Endothelial cell of umbilical vein (primary cell): Measurements from ENCODE around the gene NR4A3. TPM values are rescaled to one million over a fixed set of nuclear protein-coding genes. Genes with fewer than 3 reads are reported as not detected.

Source experiments
- BruUV-seq: library from RNA; stranded (reverse); fragments of 400-500 nt; replicated peaks from 2 replicates; lab custom pipeline; 2021; lab: Mats Ljungman, UMichigan
- CTCF ChIA-PET: fragments of 300-600, 350-600 bp; sonication (Branson Sonifier 250); formaldehyde crosslinking; loops from one replicate; lab custom pipeline; 2021; ENCODE audit warnings: antibody characterized with exemption, inconsistent platforms; lab: Charles Lee
- POLR2A ChIA-PET: fragments of 300-600, 350-600 bp; sonication (Branson Sonifier 250); formaldehyde crosslinking; loops from one replicate; lab custom pipeline; 2021; ENCODE audit warnings: antibody characterized with exemption, inconsistent platforms; lab: Charles Lee
- DNase-seq: peaks from one replicate; pipeline ENCODE4 v3.0.0-alpha.2; 2011; ENCODE audit warnings: low read depth, low spot score
- FAIRE-seq: peaks from 2 replicates; lab custom pipeline; 2011; peaks lifted over from hg19 to GRCh38; lab: Jason Lieb, UNC
- H2AFZ ChIP-seq: 2 replicates; pipeline ENCODE4 v1.6.0; 2012; ENCODE audit warnings: low read depth, low read length, control low read depth, inconsistent platforms
- H3K27ac ChIP-seq: 2 replicates; pipeline ENCODE4 v1.5.1; 2011; ENCODE audit warnings: low read depth, mild to moderate bottlenecking, control low read depth, low read length, moderate library complexity; ENCODE audit not compliant: insufficient read depth
- H3K27me3 ChIP-seq, 2 experiments: 2 replicates each; pipeline versions ENCODE4 v1.6.0 to v1.6.1; 2011; ENCODE audit warnings: low read length in 2 of 2, mixed read lengths in 1 of 2; ENCODE audit not compliant: control insufficient read depth in 2 of 2, insufficient read depth in 2 of 2
- H3K36me3 ChIP-seq, 2 experiments: 2 replicates in 1 of 2; 3 replicates in 1 of 2; pipeline ENCODE4 v1.5.1; 2011; ENCODE audit warnings: low read length in 2 of 2, mild to moderate bottlenecking in 1 of 2, moderate library complexity in 1 of 2; ENCODE audit not compliant: control insufficient read depth in 2 of 2, insufficient read depth in 2 of 2; ENCODE audit errors: extremely low read depth in 1 of 2
- H3K4me1 ChIP-seq: 3 replicates; pipeline ENCODE4 v1.5.1; 2011; ENCODE audit warnings: mild to moderate bottlenecking, low read length; ENCODE audit not compliant: control insufficient read depth, insufficient read depth; ENCODE audit errors: extremely low read depth
- H3K4me2 ChIP-seq: 2 replicates; pipeline ENCODE4 v1.6.1; 2011; ENCODE audit warnings: low read length, control low read depth, mixed read lengths; ENCODE audit not compliant: insufficient read depth
- H3K4me3 ChIP-seq, 3 experiments: fragments of 200-600 bp in 1 of 3; sonication (generic), shearing (Covaris generic) in 1 of 3; replicated peaks in 1 of 3; 2 replicates each; pipeline ENCODE4 v1.5.1; 2011 to 2016; ENCODE audit warnings: control low read depth in 3 of 3, low read length in 3 of 3, mild to moderate bottlenecking in 2 of 3, inconsistent platforms in 1 of 3, low read depth in 1 of 3, moderate library complexity in 1 of 3; ENCODE audit not compliant: insufficient read depth in 1 of 3
- H3K79me2 ChIP-seq: 2 replicates; pipeline ENCODE4 v1.6.0; 2012; ENCODE audit warnings: low read length, inconsistent platforms; ENCODE audit not compliant: control insufficient read depth, insufficient read depth
- H3K9ac ChIP-seq: replicated peaks from 2 replicates; pipeline ENCODE3; 2011; ENCODE audit warnings: low read length, control low read depth; ENCODE audit not compliant: insufficient read depth; ENCODE audit errors: extremely low read depth
- H3K9me1 ChIP-seq: replicated peaks from 3 replicates; pipeline ENCODE4 v1.6.0; 2011; ENCODE audit warnings: mild to moderate bottlenecking, low read length; ENCODE audit not compliant: control insufficient read depth, insufficient read depth; ENCODE audit errors: extremely low read depth
- H3K9me3 ChIP-seq: replicated peaks from 2 replicates; pipeline ENCODE4 v1.5.1; 2012; ENCODE audit warnings: low read length, inconsistent platforms; ENCODE audit not compliant: control insufficient read depth, insufficient read depth
- H4K20me1 ChIP-seq: replicated peaks from 2 replicates; pipeline ENCODE3; 2011; ENCODE audit warnings: mild to moderate bottlenecking, low read length; ENCODE audit not compliant: control insufficient read depth, insufficient read depth; ENCODE audit errors: extremely low read depth
- CTCF ChIP-seq, 2 donors: IDR thresholded peaks; 1 replicate in 1 of 2; 2 replicates in 1 of 2; pipeline ENCODE4 v1.5.1; 2011; ENCODE audit warnings: low read length in 2 of 2, mild to moderate bottlenecking in 2 of 2, moderate library complexity in 2 of 2, control low read depth in 1 of 2, inconsistent platforms in 1 of 2, low read depth in 1 of 2; ENCODE audit not compliant: insufficient read depth in 1 of 2; ENCODE audit errors: extremely low read depth in 1 of 2
- FOS ChIP-seq: IDR thresholded peaks from 2 replicates; pipeline ENCODE4 v1.6.1; 2011; ENCODE audit warnings: mild to moderate bottlenecking, low read length, moderate library complexity, borderline replicate concordance; ENCODE audit not compliant: insufficient read depth
- GATA2 ChIP-seq: IDR thresholded peaks from 2 replicates; pipeline ENCODE4 v1.7.0; 2011; ENCODE audit warnings: low read depth, mild to moderate bottlenecking, moderate library complexity, mixed read lengths, low read length; ENCODE audit not compliant: insufficient read length, insufficient read depth
- JUN ChIP-seq: IDR thresholded peaks from 2 replicates; pipeline ENCODE4 v1.6.1; 2011; ENCODE audit warnings: borderline replicate concordance, low read depth; ENCODE audit not compliant: insufficient read length, insufficient read depth
- POLR2A ChIP-seq: IDR thresholded peaks from 2 replicates; pipeline ENCODE4 v1.6.1; 2012; ENCODE audit warnings: low read depth, mild to moderate bottlenecking, control low read depth, low read length
- POLR2AphosphoS5 ChIP-seq: IDR thresholded peaks from 2 replicates; pipeline ENCODE4 v1.6.1; 2012; ENCODE audit warnings: low read depth, mild to moderate bottlenecking, control low read depth, low read length, moderate library complexity; ENCODE audit not compliant: insufficient read depth
- dilution Hi-C: fragments of 300-500 bp; cut with MboI; formaldehyde crosslinking; loops from one replicate; pipeline ENCODE4 v1.15.0; 2019; ENCODE audit warnings: low sequenced_read_pairs; ENCODE audit not compliant: extremely low pct_ligation_motif_present
- intact Hi-C: fragments of 100-400 bp; cut with micrococcal nuclease; formaldehyde crosslinking; loops from one replicate; pipeline ENCODE4 v1.10.0; 2022
- polyA plus RNA-seq, 4 experiments: library from polyadenylated mRNA; depleted of rRNA in 3 of 4; stranded (reverse) in 3 of 4; unstranded in 1 of 4; fragments of >200 nt; gene quantifications; 2 replicates each; pipeline versions ENCODE4 v1.2.1 to v1.2.3, GENCODE V29; 2011 to 2012; ENCODE audit warnings: missing spikeins in 1 of 4
- total RNA-seq: library from RNA; stranded (reverse); gene quantifications from 2 replicates; pipeline ENCODE4 v1.2.3, GENCODE V29; 2021

Gene NR4A3
- total and polyA plus RNA-seq, 2 donors (not counting 3 experiments of a cell fraction or from before 2014, with no cell fraction given), result 0.11 to 0.22 TPM

GRCh38 chr9:99808454-99808853, 13.2 kb upstream of the NR4A3 start:
- H3K4me2 ChIP-seq, result no peak overlapping the region
- H3K4me1 ChIP-seq, result no peaks in the 10 kb centered on the region
- H3K79me2 ChIP-seq, result no peaks in the 10 kb centered on the region
- no peak for DNase-seq
- H3K9me3 ChIP-seq, result no peaks in the 10 kb centered on the region
- H3K9ac ChIP-seq, result no peak overlapping the region
- no TSS peak for BruUV-seq
- CTCF ChIA-PET, result no interaction called here
- no peaks in the 10 kb centered on the region for H3K36me3 ChIP-seq
- FAIRE-seq, result no peak
- POLR2A ChIA-PET, result no interaction called here
- intact Hi-C loops, result no loop called here
- no peaks in the 10 kb centered on the region for H3K27me3 ChIP-seq
- dilution Hi-C loops, result no loop called here
- H3K27ac ChIP-seq, result no peak overlapping the region
- TF ChIP-seq FOS, result no peak
- TF ChIP-seq GATA2, result no peak
- TF ChIP-seq JUN, result no peak
- TF ChIP-seq POLR2A, result no peak
- TF ChIP-seq POLR2AphosphoS5, result no peak
- TF ChIP-seq CTCF (IDR thresholded peaks at IDR 0.05; ENCODE audit: extremely low read depth in 1 of 2, insufficient read depth in 1 of 2, low read depth in 1 of 2, low read length in 2 of 2), result no peak
- H3K9me1 ChIP-seq, result no peaks in the 10 kb centered on the region
- no peak overlapping the region for H3K4me3 ChIP-seq
- no peak overlapping the region for H2AFZ ChIP-seq
- H4K20me1 ChIP-seq, result no peaks in the 10 kb centered on the region
